LNCaP clone FGC (cell line): ENCODE measurements around the gene GIMAP1.

Experiments
- DNase-seq: peaks from one replicate; pipeline ENCODE4 v3.0.0-alpha.2; 2011; ENCODE audit warnings: low read depth
- H3K4me3 ChIP-seq: 2 replicates; pipeline ENCODE4 v1.5.1; 2011; ENCODE audit warnings: mild to moderate bottlenecking, low read depth, low read length, control low read depth
- TF ChIP-seq, protein P1 (sequence below): IDR thresholded peaks from 2 replicates; pipeline ENCODE4 v1.5.1; 2012; ENCODE audit warnings: mild to moderate bottlenecking; ENCODE audit not compliant: control insufficient read depth, insufficient read depth; ENCODE audit errors: extremely low read depth

The GIMAP1 gene

DNA sequence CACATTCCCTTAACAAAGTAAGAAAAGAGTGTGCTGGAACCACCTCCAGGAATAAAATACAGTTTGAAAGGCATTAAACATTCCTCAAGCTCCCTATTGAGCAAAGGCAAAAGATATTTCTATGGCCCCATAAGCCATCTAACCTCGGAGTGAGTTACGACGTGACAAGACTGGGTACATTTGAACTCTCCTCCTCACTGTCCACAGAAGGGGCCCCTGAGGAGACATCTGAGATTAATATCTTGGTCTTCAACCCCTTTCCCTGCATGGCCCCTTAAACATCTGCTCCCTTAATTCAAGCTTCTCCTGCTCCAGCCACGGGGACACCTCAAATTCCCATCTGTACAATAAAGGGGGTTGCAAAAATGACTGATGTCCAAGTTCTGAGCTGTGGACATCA is 526 bp downstream of the GIMAP1 start:
- no peak overlapping the region for H3K4me3 ChIP-seq
- DNase-seq, result no peak
- TF ChIP-seq, protein P1, sequence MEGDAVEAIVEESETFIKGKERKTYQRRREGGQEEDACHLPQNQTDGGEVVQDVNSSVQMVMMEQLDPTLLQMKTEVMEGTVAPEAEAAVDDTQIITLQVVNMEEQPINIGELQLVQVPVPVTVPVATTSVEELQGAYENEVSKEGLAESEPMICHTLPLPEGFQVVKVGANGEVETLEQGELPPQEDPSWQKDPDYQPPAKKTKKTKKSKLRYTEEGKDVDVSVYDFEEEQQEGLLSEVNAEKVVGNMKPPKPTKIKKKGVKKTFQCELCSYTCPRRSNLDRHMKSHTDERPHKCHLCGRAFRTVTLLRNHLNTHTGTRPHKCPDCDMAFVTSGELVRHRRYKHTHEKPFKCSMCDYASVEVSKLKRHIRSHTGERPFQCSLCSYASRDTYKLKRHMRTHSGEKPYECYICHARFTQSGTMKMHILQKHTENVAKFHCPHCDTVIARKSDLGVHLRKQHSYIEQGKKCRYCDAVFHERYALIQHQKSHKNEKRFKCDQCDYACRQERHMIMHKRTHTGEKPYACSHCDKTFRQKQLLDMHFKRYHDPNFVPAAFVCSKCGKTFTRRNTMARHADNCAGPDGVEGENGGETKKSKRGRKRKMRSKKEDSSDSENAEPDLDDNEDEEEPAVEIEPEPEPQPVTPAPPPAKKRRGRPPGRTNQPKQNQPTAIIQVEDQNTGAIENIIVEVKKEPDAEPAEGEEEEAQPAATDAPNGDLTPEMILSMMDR, result no peak

DNA sequence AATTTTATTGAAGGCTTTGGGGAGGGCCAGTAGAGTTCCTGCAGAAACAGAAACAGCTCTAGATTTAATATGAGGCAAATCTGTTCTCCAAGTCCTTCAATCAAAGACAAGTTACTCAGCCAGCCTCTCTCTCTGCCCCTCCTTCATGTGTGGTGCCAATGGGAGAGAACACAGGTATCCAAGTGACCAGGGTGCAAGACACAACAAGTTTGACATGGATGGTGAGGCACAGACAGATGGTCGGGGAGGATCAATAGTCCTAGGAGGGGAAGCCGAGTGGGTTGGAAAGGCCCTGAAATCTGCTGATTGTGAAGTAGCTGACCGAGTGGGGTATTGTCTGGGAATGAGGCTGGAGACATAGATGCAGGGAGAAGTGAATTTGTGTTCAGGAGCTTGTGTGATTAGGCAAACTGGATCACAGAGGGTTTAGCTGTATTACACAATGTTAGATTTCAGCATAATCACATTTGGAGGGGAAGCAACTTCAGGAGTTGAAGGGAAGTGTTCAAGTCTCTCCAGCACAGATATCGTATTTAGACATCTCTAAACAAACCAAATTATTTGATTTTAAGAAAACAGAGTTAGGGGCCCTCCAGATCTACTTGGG is 1.5 kb downstream of the GIMAP1 start:
- no peak for DNase-seq
- TF ChIP-seq, protein P1, result no peak
- no peak overlapping the region for H3K4me3 ChIP-seq

DNA sequence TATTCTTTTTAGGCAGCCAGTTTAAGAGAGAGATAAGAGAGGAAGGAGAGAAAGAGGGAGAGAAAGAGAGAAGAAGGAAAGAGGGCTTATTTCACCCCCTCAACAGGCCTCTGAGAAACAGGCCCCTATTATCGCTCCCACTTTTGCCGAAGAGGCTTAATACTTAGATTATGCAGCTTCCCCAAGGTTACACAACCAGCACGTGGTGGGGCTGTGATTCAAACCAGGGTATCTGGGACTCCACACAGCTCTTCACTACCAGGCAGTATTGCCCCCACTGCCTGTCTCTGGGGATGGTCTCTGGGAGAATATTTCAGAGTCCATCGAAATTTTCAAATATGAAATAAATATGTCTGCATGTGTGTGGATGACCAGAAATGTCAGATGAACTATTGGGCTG is 3.0 kb downstream of the GIMAP1 start:
- TF ChIP-seq, protein P1, result no peak
- no peak for DNase-seq
- no peak overlapping the region for H3K4me3 ChIP-seq

DNA sequence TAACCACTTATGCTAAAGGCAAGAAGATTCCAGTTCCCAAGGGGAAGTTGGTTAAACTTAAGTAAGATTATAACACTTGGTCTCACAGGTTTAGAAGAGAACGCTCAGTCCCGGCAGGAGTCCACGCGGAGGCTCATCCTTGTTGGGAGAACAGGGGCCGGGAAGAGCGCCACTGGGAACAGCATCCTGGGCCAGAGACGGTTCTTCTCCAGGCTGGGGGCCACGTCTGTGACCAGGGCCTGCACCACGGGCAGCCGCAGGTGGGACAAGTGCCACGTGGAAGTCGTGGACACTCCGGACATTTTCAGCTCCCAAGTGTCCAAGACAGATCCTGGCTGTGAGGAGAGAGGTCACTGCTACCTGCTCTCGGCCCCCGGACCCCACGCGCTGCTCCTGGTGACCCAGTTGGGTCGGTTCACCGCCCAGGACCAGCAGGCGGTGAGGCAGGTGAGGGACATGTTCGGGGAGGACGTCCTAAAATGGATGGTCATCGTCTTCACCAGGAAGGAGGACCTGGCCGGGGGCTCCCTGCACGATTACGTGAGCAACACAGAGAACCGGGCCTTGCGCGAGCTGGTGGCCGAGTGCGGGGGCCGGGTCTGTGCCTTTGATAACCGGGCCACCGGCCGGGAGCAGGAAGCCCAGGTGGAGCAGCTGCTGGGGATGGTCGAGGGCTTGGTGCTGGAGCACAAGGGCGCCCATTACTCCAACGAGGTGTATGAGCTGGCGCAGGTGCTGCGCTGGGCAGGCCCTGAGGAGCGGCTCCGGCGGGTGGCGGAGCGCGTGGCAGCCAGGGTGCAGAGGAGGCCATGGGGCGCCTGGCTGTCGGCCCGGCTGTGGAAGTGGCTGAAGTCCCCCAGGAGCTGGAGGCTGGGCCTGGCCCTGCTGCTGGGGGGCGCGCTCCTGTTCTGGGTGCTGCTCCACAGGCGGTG is 3.8 kb downstream of the GIMAP1 start:
- no peak for DNase-seq
- TF ChIP-seq, protein P1, result no peak
- no peak overlapping the region for H3K4me3 ChIP-seq

DNA sequence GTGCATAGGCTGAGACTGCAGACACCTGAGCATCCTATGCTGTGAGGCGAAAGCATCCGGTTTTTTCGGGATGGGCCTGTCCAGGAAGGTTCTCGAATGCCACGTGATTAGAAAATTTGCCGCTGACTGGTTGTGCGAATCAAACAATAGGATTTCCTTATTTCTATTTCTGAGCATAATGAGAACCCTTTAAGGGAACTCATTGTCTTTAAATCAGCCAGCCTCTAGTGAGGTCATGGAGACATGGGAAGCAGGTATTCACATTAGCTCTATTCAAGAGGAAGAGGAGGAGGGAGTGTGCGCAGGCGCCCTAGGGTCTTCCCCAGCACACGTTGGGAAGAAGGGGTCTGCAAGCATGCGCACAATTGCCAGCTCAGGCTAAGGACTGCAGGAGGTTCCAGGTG is 5.6 kb downstream of the GIMAP1 start:
- no peak for DNase-seq
- H3K4me3 ChIP-seq, result no peak overlapping the region
- TF ChIP-seq, protein P1, result no peak

DNA sequence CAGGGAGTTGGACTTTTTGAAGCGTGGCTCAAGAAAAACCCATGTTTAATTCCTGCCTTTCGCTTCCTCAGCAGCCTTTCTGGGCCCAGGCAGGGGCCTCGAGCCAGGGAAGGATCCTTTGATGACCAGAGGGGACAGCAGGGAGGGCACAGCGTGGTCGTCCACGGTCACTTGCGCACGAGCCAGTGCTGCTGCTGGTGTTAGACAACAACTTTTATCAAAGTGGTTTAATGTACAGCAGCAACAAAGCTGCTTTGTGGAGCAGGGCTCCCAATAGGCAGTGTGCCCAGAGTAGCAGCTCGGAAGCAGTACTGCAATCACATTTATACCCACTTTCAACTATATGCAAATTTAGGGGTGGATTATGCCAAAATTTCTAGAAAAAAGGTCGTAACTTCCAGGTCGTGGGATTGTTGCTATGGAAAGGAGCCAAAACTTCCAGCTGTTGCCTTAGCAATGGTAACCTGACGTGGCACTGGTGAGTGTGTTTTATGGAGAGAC is 6.1 kb downstream of the GIMAP1 start:
- H3K4me3 ChIP-seq, result no peak overlapping the region
- TF ChIP-seq, protein P1, result no peak
- no peak for DNase-seq
